A549 (cell line): ENCODE measurements around the gene SNRPA1. TPM values are rescaled to one million over a fixed set of nuclear protein-coding genes. Genes with fewer than 3 reads are reported as not detected.

Source experiments
- ATAC-seq, 2 experiments: fragments of 200-7000 bp in 1 of 2; fragments of >200 bp in 1 of 2; cut with Nextera tagmentation in 1 of 2; cut with Tn5 transposase in 1 of 2; 3 replicates each; pipeline versions ENCODE4 v1.8.0 to v1.9.1; 2018 to 2020; ENCODE audit warnings: mild to moderate bottlenecking in 1 of 2, moderate library complexity in 1 of 2
- CTCF ChIA-PET: fragments of 300-600 bp; sonication (Branson Sonifier 250); formaldehyde crosslinking; extraction: SDS; loops from one replicate; lab custom pipeline; 2021; ENCODE audit warnings: antibody characterized with exemption, inconsistent platforms; lab: Yijun Ruan, JAX
- POLR2A ChIA-PET: fragments of 350-600 bp; formaldehyde crosslinking; extraction: SDS; loops from one replicate; lab custom pipeline; 2021; ENCODE audit warnings: antibody characterized with exemption, inconsistent platforms; lab: Yijun Ruan, JAX
- DNase-seq, 2 experiments: peaks; one replicate each; pipeline versions ENCODE4 v3.0.0 to v3.0.0-alpha.2; 2011 to 2016; ENCODE audit warnings: low read depth in 1 of 2, low spot score in 1 of 2
- FAIRE-seq: peaks from 2 replicates; lab custom pipeline; 2011; peaks lifted over from hg19 to GRCh38; lab: Jason Lieb, UNC
- H3K27ac ChIP-seq, 2 experiments: fragments of >200 bp; sonication (Bioruptor Twin); formaldehyde crosslinking; 3 replicates each; pipeline ENCODE4 v1.5.1; 2016 to 2017
- H3K4me1 ChIP-seq: fragments of >200 bp; sonication (Bioruptor Twin); formaldehyde crosslinking; 3 replicates; pipeline ENCODE4 v1.6.1; 2016
- H3K4me2 ChIP-seq: fragments of >200 bp; sonication (Bioruptor Twin); formaldehyde crosslinking; 3 replicates; pipeline ENCODE4 v1.6.1; 2016
- H3K4me3 ChIP-seq: fragments of >200 bp; sonication (Bioruptor Twin); formaldehyde crosslinking; 3 replicates; pipeline ENCODE4 v1.5.1; 2016
- H3K9me3 ChIP-seq: fragments of >200 bp; sonication (Bioruptor Twin); formaldehyde crosslinking; 3 replicates; pipeline ENCODE4 v1.6.1; 2016
- CHD4 ChIP-seq: fragments of 200-600 bp; sonication (generic); IDR thresholded peaks from 2 replicates; pipeline ENCODE4 v1.6.1; 2016; ENCODE audit warnings: antibody characterized with exemption, mild to moderate bottlenecking, borderline replicate concordance
- FOSL2 ChIP-seq, 2 experiments: fragments of 450-650 bp in 1 of 2; fragments of >200 bp in 1 of 2; sonication (Bioruptor Twin) in 1 of 2; formaldehyde crosslinking; IDR thresholded peaks; 2 replicates each; pipeline versions ENCODE4 v1.5.0 to v1.6.1; 2016 to 2020; ENCODE audit warnings: mild to moderate bottlenecking in 1 of 2, moderate library complexity in 1 of 2
- HEYL ChIP-seq: fragments of 250-450 bp; sonication (Bioruptor Pico); IDR thresholded peaks from 2 replicates; pipeline ENCODE4 v1.8.0; 2021; ENCODE audit warnings: mild to moderate bottlenecking, moderate library complexity
- HOXB13 ChIP-seq: fragments of 250-450 bp; sonication (Bioruptor Pico); IDR thresholded peaks from 2 replicates; pipeline ENCODE4 v1.5.0; 2020; ENCODE audit warnings: low read depth, mild to moderate bottlenecking, moderate library complexity
- MAFK ChIP-seq: fragments of 450-650 bp; IDR thresholded peaks from 2 replicates; pipeline ENCODE4 v1.6.1; 2014; ENCODE audit not compliant: partially characterized antibody
- MYC ChIP-seq: IDR thresholded peaks from 2 replicates; pipeline ENCODE4 v1.6.1; 2012; ENCODE audit warnings: mild to moderate bottlenecking, inconsistent platforms, low read length, improper control_type of control experiment, borderline replicate concordance
- NPAS2 ChIP-seq: fragments of 250-450 bp; sonication (Bioruptor Pico); IDR thresholded peaks from 2 replicates; pipeline ENCODE4 v1.8.0; 2022; ENCODE audit warnings: mild to moderate bottlenecking, moderate library complexity, borderline replicate concordance
- PHF8 ChIP-seq: fragments of 200-600 bp; sonication (generic); IDR thresholded peaks from 2 replicates; pipeline ENCODE4 v1.6.1; 2016; ENCODE audit warnings: low read depth, mild to moderate bottlenecking, antibody characterized with exemption, moderate library complexity, borderline replicate concordance
- POLR2AphosphoS2 ChIP-seq: conservative IDR thresholded peaks from 2 replicates; pipeline ENCODE4 v1.6.1; 2012; ENCODE audit warnings: low read length, improper control_type of control experiment, inconsistent platforms
- RAD21 ChIP-seq, 2 experiments: fragments of >200 bp in 1 of 2; sonication (Bioruptor Twin) in 1 of 2; formaldehyde crosslinking in 1 of 2; IDR thresholded peaks in 1 of 2; conservative IDR thresholded peaks in 1 of 2; 2 replicates in 1 of 2; 3 replicates in 1 of 2; pipeline ENCODE4 v1.6.1; 2012 to 2018; ENCODE audit warnings: inconsistent platforms in 1 of 2
- RCOR1 ChIP-seq: fragments of 150-350 bp; IDR thresholded peaks from 2 replicates; pipeline ENCODE4 v1.6.1; 2014; ENCODE audit warnings: antibody characterized with exemption, low read length, low read depth
- RNF2 ChIP-seq: fragments of 200-600 bp; sonication (generic); IDR thresholded peaks from 2 replicates; pipeline ENCODE4 v1.6.1; 2016; ENCODE audit warnings: low read depth, mild to moderate bottlenecking, antibody characterized with exemption, moderate library complexity, borderline replicate concordance
- SMC3 ChIP-seq: fragments of >200 bp; sonication (Bioruptor Twin); formaldehyde crosslinking; IDR thresholded peaks from 3 replicates; pipeline ENCODE4 v1.6.1; 2018; ENCODE audit warnings: inconsistent platforms
- TFCP2L1 ChIP-seq: fragments of 250-450 bp; sonication (Bioruptor Pico); IDR thresholded peaks from 2 replicates; pipeline ENCODE4 v1.5.0; 2021; ENCODE audit warnings: mild to moderate bottlenecking
- ZFP36 ChIP-seq: fragments of 450-650 bp; IDR thresholded peaks from 2 replicates; pipeline ENCODE4 v1.6.1; 2014; ENCODE audit warnings: borderline replicate concordance; ENCODE audit not compliant: partially characterized antibody
- ZNF302 ChIP-seq: fragments of 250-450 bp; sonication (Bioruptor Pico); IDR thresholded peaks from 2 replicates; pipeline ENCODE4 v1.9.0; 2021; ENCODE audit warnings: inconsistent platforms, mild to moderate bottlenecking, moderate library complexity
- WGBS: methylation state at CpG from one replicate; pipeline ENCODE4 v1.1.6; 2017; ENCODE audit errors: missing lambda C conversion rate; 5-methylcytosine and 5-hydroxymethylcytosine counted together
- polyA plus RNA-seq, 4 experiments: library from polyadenylated mRNA; depleted of rRNA in 3 of 4; stranded (reverse); fragments of >200 nt; fragmentation: RNase III in 1 of 4; extraction: RNeasy Plus Mini Kit Qiagen cat#74134 plus additional on column Dnase treatment in 1 of 4; gene quantifications; 2 replicates in 3 of 4; 3 replicates in 1 of 4; pipeline ENCODE4 v1.2.3, GENCODE V29; 2011 to 2017
- TF ChIP-seq, protein P1 (sequence below): fragments of >200 bp; sonication (Bioruptor Twin); formaldehyde crosslinking; IDR thresholded peaks from 3 replicates; pipeline ENCODE4 v1.6.1; 2016
- TF ChIP-seq, protein P2 (sequence below): fragments of >200 bp; sonication (Bioruptor Twin); formaldehyde crosslinking; IDR thresholded peaks from 3 replicates; pipeline ENCODE4 v1.5.1; 2016

The SNRPA1 gene
- polyA plus RNA-seq, 2 of the 4 experiments (the other 2 are of a cell fraction): 140 to 177 TPM

DNA sequence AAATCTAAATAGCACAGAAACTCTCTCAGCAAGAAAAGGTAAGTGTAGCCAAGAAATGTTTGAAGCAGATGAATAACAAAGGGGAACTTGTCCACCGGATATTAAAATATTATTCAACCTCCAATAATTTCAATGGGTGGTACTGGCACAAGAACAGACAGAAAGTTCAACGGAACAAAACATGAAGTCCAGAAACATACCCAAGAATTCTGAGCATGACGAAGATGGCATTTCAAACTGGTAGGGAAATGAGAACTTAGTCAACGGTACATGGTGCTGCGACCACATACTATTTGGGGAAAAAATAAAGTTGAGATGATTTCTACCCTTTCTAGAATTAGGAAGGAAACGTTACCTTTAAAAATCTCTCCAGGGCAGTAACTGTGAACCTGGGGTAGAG, 48.7 kb downstream of the SNRPA1 start:
- FAIRE-seq (no peak), ATAC-seq (no peak), DNase-seq (no peak)
- Histone ChIP-seq H3K4me2 (no peak overlapping the region), H3K27ac (no peak overlapping the region), H3K4me3 (no peak overlapping the region), H3K9me3 (no peaks in the 10 kb centered on the region), H3K4me1 (peaks cover 12% of the 10 kb centered on the region)
- ChIA-PET POLR2A (no interaction called here), CTCF (interaction anchor here (1.2 to 3.2 kb wide), 3 partner anchors 11 to 238 kb away, joined by 4 to 23 read pairs (median 8); no protein-coding TSS in a partner anchor)
- WGBS: 92% methylated on average over 6 of the region's 6 CpGs
- TF ChIP-seq, protein P1, sequence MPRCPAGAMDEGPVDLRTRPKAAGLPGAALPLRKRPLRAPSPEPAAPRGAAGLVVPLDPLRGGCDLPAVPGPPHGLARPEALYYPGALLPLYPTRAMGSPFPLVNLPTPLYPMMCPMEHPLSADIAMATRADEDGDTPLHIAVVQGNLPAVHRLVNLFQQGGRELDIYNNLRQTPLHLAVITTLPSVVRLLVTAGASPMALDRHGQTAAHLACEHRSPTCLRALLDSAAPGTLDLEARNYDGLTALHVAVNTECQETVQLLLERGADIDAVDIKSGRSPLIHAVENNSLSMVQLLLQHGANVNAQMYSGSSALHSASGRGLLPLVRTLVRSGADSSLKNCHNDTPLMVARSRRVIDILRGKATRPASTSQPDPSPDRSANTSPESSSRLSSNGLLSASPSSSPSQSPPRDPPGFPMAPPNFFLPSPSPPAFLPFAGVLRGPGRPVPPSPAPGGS: no peak
- no peak for TF ChIP-seq HOXB13 (CRISPR knock-in tag)
- TF ChIP-seq SMC3: no peak
- no peak for TF ChIP-seq RAD21 (conservative IDR thresholded peaks at IDR 0.05 in 1 of 2, IDR thresholded peaks at IDR 0.05 in 1 of 2)
- no peak for TF ChIP-seq MAFK

DNA sequence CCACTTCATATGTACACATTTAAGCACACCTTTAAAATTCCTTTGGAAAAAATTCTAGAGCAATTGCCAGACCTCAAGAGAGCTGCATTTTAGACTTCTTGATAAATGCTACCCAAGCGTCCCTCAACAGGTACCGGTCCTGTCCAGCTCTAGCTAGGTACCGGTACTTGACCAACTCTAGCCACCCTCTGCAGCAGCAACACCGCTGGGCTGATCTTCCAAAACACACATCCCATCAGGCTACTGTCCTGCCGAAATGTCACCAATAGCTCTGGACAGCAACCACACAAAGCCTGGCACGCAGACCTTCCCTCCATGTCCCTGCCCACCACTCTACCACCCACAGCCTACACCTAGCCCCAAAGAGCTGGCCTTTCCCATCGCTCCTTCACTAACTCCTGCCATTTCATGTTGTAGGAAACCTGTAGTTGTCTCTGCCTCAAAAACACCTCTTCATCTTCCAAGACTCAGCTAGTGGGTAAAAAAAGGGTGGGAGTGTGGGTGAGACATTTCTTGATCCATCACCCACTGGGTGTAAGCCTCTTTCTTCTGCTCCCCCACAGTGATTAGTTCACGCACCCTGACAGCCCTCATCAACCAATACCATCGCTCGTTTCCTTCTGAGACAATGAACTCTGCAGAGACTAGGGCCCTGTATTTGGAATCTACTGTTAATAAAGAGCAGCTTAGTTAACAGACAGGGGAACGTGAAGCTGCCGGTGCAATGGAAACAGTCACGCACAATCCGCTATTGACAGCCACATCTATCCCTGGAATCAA, 50.0 kb downstream of the SNRPA1 start:
- Histone ChIP-seq H3K4me3 (no peak overlapping the region), H3K27ac (no peak overlapping the region), H3K4me1 (peaks cover 6% of the 10 kb centered on the region)
- CTCF ChIA-PET: interaction anchor here (0.6 to 6.3 kb wide), 8 partner anchors 11 to 590 kb away, joined by 3 to 58 read pairs (median 4); no protein-coding TSS in a partner anchor
- 95% methylated on average over 14 of the region's 14 CpGs for WGBS
- ATAC-seq: no peak
- no peak for TF ChIP-seq RCOR1
- TF ChIP-seq NPAS2 (CRISPR knock-in tag): no peak
- TF ChIP-seq, protein P2, sequence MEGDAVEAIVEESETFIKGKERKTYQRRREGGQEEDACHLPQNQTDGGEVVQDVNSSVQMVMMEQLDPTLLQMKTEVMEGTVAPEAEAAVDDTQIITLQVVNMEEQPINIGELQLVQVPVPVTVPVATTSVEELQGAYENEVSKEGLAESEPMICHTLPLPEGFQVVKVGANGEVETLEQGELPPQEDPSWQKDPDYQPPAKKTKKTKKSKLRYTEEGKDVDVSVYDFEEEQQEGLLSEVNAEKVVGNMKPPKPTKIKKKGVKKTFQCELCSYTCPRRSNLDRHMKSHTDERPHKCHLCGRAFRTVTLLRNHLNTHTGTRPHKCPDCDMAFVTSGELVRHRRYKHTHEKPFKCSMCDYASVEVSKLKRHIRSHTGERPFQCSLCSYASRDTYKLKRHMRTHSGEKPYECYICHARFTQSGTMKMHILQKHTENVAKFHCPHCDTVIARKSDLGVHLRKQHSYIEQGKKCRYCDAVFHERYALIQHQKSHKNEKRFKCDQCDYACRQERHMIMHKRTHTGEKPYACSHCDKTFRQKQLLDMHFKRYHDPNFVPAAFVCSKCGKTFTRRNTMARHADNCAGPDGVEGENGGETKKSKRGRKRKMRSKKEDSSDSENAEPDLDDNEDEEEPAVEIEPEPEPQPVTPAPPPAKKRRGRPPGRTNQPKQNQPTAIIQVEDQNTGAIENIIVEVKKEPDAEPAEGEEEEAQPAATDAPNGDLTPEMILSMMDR: no peak
- no peak for TF ChIP-seq ZNF302 (CRISPR knock-in tag)
- TF ChIP-seq ZFP36: no peak
- TF ChIP-seq RNF2: no peak
- TF ChIP-seq MAFK: no peak
- no peak for TF ChIP-seq POLR2AphosphoS2
- no peak for TF ChIP-seq FOSL2 (IDR thresholded peaks at IDR 0.05)
- TF ChIP-seq FOSL2 (CRISPR knock-in tag; IDR thresholded peaks at IDR 0.05): no peak
- no peak for TF ChIP-seq TFCP2L1
- no peak for TF ChIP-seq PHF8
- no peak for TF ChIP-seq MYC
- no peak for TF ChIP-seq HEYL (CRISPR knock-in tag)
- no peak for TF ChIP-seq CHD4
- TF ChIP-seq, all 56 proteins: peak for 0
- DNase-seq (no peak), FAIRE-seq (no peak)
- POLR2A ChIA-PET: interaction anchor here (1.0 kb wide), 1 partner anchor 23 kb away, joined by 3 read pairs; no protein-coding TSS in a partner anchor
- Histone ChIP-seq H3K4me2 (no peak overlapping the region), H3K9me3 (no peaks in the 10 kb centered on the region)
